GM18951 (cell line): ENCODE results near the gene ATF6.

ENCODE experiments used
- POLR2A ChIP-seq: IDR thresholded peaks from 4 replicates; pipeline ENCODE4 v1.6.1; 2011; ENCODE audit warnings: mild to moderate bottlenecking; ENCODE audit not compliant: insufficient read length, insufficient read depth; ENCODE audit errors: extremely low read depth
- in situ Hi-C: fragments of 300-500 bp; cut with MboI; formaldehyde crosslinking; loops from one replicate; pipeline ENCODE4 v1.12.0; 2022; ENCODE audit warnings: low sequenced_read_pairs, mixed read lengths, inconsistent platforms; ENCODE audit not compliant: unreplicated experiment

The ATF6 gene

GRCh38 chr1:162003061-162003829, 237.1 kb downstream of the ATF6 start:
- in situ Hi-C loops: no loop called here
- TF ChIP-seq POLR2A: no peak

- in situ Hi-C loops: no loop called here
- no peak for TF ChIP-seq POLR2A
These were observed 237.7 kb downstream of the ATF6 start for GRCh38 chr1:162003830-162004215.

- TF ChIP-seq POLR2A: no peak
- in situ Hi-C loops: no loop called here
These were observed 238.4 kb downstream of the ATF6 start for GRCh38 chr1:162004441-162004950.

- TF ChIP-seq POLR2A: no peak
- in situ Hi-C loops: no loop called here
These were observed 240.0 kb downstream of the ATF6 start for GRCh38 chr1:162006081-162006480.

- in situ Hi-C loops: no loop called here
- TF ChIP-seq POLR2A: no peak
These were observed 241.3 kb downstream of the ATF6 start for GRCh38 chr1:162007466-162007865.

- in situ Hi-C loops: no loop called here
- TF ChIP-seq POLR2A: no peak
These were observed 242.7 kb downstream of the ATF6 start for GRCh38 chr1:162008799-162009198.

GRCh38 chr1:162009501-162010174, 243.5 kb downstream of the ATF6 start:
- in situ Hi-C loops: no loop called here
- TF ChIP-seq POLR2A: no peak

- no peak for TF ChIP-seq POLR2A
- in situ Hi-C loops: no loop called here
These were observed 244.0 kb downstream of the ATF6 start for GRCh38 chr1:162010175-162010506.

- in situ Hi-C loops: no loop called here
- no peak for TF ChIP-seq POLR2A
These were observed 245.4 kb downstream of the ATF6 start for GRCh38 chr1:162011337-162012012.

- in situ Hi-C loops: no loop called here
- TF ChIP-seq POLR2A: no peak
These were observed 247.2 kb downstream of the ATF6 start for GRCh38 chr1:162013289-162013688.
